Loucy (cell line): ENCODE results near the gene PAFAH1B2.

Experiments used
- EZH2phosphoT487 ChIP-seq: fragments of 200-600 bp; IDR thresholded peaks from 2 replicates; pipeline ENCODE4 v1.6.1; 2018; ENCODE audit warnings: antibody characterized with exemption, mild to moderate bottlenecking, moderate library complexity, borderline replicate concordance
- TF ChIP-seq, protein P1 (sequence below): fragments of 200-600 bp; sonication (generic); conservative IDR thresholded peaks from 2 replicates; pipeline ENCODE4 v1.5.1; 2014; ENCODE audit warnings: mild to moderate bottlenecking, antibody characterized with exemption, low read length

DNA sequence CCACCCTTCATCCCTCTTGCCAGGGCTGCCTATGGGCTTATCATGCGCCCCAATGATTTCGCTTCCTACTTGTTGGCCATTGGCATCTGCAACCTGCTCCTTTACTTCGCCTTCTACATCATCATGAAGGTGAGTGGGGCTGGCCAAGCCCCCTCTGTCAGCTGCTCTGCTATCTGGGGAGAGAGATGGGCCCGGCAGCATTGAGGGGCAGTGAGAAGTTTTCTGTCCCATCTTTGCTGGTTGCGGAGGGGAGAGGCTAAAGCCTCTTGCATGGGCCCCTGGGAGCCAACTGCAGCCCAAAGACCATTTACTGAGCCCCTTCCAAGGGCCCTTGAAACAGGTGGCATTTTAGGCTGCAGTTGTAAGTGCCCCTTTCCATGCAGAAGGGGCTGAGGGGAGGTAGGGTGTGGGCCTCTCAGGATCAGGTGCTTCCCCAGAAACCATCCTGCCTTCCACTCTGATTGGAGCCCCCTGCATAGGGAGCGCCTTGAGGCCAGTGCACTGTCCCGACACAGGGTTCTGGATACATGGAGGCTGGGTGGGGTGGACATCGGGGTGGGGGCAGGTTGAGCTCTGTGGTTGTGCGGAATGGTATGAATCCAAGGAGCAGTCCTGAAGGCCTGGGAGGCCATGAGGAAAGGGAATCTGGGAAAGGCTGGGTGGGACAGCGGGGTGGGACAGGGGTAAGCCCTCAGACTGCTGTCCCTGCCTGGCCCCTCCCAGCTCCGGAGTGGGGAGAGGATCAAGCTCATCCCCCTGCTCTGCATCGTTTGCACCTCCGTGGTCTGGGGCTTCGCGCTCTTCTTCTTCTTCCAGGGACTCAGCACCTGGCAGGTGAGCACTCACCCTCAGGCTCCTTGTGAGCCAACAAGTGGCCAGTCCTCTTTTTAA, 49.3 kb downstream of the PAFAH1B2 start:
- TF ChIP-seq, protein P1, sequence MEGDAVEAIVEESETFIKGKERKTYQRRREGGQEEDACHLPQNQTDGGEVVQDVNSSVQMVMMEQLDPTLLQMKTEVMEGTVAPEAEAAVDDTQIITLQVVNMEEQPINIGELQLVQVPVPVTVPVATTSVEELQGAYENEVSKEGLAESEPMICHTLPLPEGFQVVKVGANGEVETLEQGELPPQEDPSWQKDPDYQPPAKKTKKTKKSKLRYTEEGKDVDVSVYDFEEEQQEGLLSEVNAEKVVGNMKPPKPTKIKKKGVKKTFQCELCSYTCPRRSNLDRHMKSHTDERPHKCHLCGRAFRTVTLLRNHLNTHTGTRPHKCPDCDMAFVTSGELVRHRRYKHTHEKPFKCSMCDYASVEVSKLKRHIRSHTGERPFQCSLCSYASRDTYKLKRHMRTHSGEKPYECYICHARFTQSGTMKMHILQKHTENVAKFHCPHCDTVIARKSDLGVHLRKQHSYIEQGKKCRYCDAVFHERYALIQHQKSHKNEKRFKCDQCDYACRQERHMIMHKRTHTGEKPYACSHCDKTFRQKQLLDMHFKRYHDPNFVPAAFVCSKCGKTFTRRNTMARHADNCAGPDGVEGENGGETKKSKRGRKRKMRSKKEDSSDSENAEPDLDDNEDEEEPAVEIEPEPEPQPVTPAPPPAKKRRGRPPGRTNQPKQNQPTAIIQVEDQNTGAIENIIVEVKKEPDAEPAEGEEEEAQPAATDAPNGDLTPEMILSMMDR: no peak
- TF ChIP-seq EZH2phosphoT487: no peak
